GM19438 (cell line): ENCODE results near the gene TSNAXIP1.
A peak's percentile ranks its signal among the peaks of the same experiment; 100 is the strongest.

ENCODE experiments used
- ATAC-seq: cut with Tn5 transposase; IDR thresholded peaks from one replicate; pipeline ENCODE4 v1.9.1; 2021; ENCODE audit warnings: low read depth; ENCODE audit not compliant: unreplicated experiment

Gene TSNAXIP1

GRCh38 chr16:67782567-67783352 is 23.9 kb upstream of the TSNAXIP1 start:
- ATAC-seq: no peak

- no peak for ATAC-seq
These were observed 23.4 kb upstream of the TSNAXIP1 start for GRCh38 chr16:67783353-67783725.

- ATAC-seq: no peak
These were observed 20.2 kb upstream of the TSNAXIP1 start for GRCh38 chr16:67786491-67786890.

- ATAC-seq: no peak
These were observed 16.6 kb upstream of the TSNAXIP1 start for GRCh38 chr16:67790071-67790470.

GRCh38 chr16:67796099-67796718 is 10.5 kb upstream of the TSNAXIP1 start:
- no peak for ATAC-seq

- ATAC-seq: no peak
These were observed 6.3 kb upstream of the TSNAXIP1 start for GRCh38 chr16:67800338-67800926.

GRCh38 chr16:67801241-67801640 is 5.4 kb upstream of the TSNAXIP1 start:
- ATAC-seq: no peak

- no peak for ATAC-seq
These were observed 4.8 kb upstream of the TSNAXIP1 start for GRCh38 chr16:67801883-67802282.

GRCh38 chr16:67803894-67804293 is 2.8 kb upstream of the TSNAXIP1 start:
- ATAC-seq: no peak

- ATAC-seq: no peak
These were observed 1.7 kb upstream of the TSNAXIP1 start for GRCh38 chr16:67804853-67805542.

GRCh38 chr16:67805718-67806427 is 816 bp upstream of the TSNAXIP1 start:
- peak; percentile 1 for ATAC-seq

GRCh38 chr16:67807148-67807682 is 526 bp downstream of the TSNAXIP1 start:
- no peak for ATAC-seq

GRCh38 chr16:67811899-67812298 is 5.2 kb downstream of the TSNAXIP1 start:
- ATAC-seq: no peak

GRCh38 chr16:67814567-67814966 is 7.9 kb downstream of the TSNAXIP1 start:
- no peak for ATAC-seq

- no peak for ATAC-seq
These were observed 14.0 kb downstream of the TSNAXIP1 start for GRCh38 chr16:67820608-67821259.

- ATAC-seq: no peak
These were observed 15.8 kb downstream of the TSNAXIP1 start for GRCh38 chr16:67822511-67822910.

GRCh38 chr16:67825119-67825518 is 18.4 kb downstream of the TSNAXIP1 start:
- no peak for ATAC-seq

- ATAC-seq: no peak
These were observed 19.2 kb downstream of the TSNAXIP1 start for GRCh38 chr16:67825906-67826305.

- ATAC-seq: no peak
These were observed 22.0 kb downstream of the TSNAXIP1 start for GRCh38 chr16:67828651-67829050.

- ATAC-seq: no peak
These were observed 26.3 kb downstream of the TSNAXIP1 start for GRCh38 chr16:67833030-67833414.
